ENCODE measurements around the gene ARMC2. TPM values are rescaled to one million over a fixed set of nuclear protein-coding genes. Genes with fewer than 3 reads are reported as not detected.
A peak's percentile ranks its signal among the peaks of the same experiment; 100 is the strongest.
"Not testable (repeated sequence)": the region's sequence is repeated elsewhere in the genome, so short reads cannot be mapped to it uniquely, and the experiment has no call there.

ARMC2 gene
- total RNA-seq, 2 experiments from 2014 or later: 12.2 to 13.6 TPM

DNA sequence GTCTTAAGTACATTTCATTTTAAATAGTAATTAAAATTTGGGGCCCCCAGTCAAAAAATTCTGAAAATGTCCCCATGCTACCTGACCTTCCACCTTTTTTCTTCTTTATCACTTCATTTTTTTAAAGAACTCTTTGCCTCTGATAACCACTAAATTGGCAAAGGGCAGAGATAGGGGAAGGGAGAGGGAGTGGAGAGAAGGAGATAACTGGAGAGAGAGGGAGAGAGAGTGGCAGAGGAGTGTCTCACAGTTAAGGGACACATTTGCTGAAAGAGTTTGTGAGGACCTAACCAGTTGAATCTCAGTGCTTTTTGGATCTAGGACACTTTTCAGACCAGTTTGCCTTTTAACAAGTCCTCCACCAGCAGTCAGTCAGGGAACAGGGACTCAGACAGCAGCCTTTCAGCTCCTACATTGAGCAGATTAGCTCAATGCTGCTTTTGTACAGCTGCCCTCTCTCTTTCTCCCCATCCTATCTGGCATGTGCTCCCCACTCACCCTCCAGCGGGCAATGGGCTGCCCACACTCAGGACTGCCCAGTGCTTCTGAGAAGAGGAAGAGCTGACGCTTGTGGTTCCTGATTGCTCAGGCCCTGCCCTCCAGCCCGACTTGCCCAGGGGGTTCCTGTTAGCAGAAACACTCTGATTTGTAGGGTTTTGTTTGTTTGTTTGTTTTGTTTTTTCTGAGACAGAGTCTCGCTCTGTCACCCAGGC is 14.4 kb downstream of the ARMC2 start:
- Mint-ChIP-seq H3K4me3 (no peak overlapping the region), H3K36me3 (ENCODE audit: low read depth) (peaks cover 66% of the 10 kb centered on the region), H3K4me1 (peaks cover 36% of the 10 kb centered on the region), H3K27ac (no peak overlapping the region), H3K9me3 (peaks cover under 1% of the 10 kb centered on the region), H3K27me3 (no peaks in the 10 kb centered on the region)
- CTCF ChIA-PET: no interaction called here
- no peak for DNase-seq
- POLR2A ChIA-PET: interaction anchor here (1.2 kb wide), 1 partner anchor 12 kb away, joined by 3 read pairs; no protein-coding TSS in a partner anchor

DNA sequence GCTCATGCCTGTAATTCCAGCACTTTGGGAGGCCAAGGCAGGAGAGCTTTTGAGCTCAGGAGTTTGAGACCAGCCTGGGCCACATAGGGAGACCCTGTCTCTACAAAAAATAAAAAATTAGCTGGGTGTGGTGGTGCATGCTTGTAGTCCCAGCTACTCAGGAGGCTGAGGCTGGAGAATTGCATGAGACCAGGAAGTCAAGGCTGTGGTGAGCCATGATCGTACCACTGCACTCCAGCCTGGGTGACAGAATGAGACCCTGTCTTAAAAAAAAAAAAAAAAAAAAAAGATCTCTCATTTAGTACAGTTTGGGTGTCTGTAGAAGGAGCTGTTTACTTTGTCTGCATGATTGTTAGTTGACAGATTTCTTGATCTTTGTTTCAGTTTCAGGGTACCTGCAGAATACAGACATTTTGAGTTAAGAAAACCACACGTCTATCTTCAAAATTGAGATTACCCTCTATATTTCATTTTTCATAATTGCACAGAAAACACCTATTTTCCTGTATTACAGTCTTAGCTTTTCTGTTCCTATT is 17.6 kb downstream of the ARMC2 start:
- peak; percentile 52 for DNase-seq
- ChIA-PET POLR2A (interaction anchor here (0.7 to 2.0 kb wide), 11 partner anchors 8 to 307 kb away, joined by 3 to 14 read pairs (median 4); partner anchors contain the start of genes ARMC2, CEP57L1, FOXO3 and SESN1), CTCF (interaction anchor here (0.6 to 2.4 kb wide), 14 partner anchors 9 to 516 kb away, joined by 3 to 18 read pairs (median 5); partner anchors contain the start of gene ARMC2)
- H3K9me3 Mint-ChIP-seq, H3K27me3 Mint-ChIP-seq: not testable (repeated sequence)
- H3K4me3 Mint-ChIP-seq: peak overlapping the region; percentile 36
- peaks cover 46% of the 10 kb centered on the region for H3K4me1 Mint-ChIP-seq
- H3K36me3 Mint-ChIP-seq (ENCODE audit: low read depth): peaks cover 61% of the 10 kb centered on the region
- H3K27ac Mint-ChIP-seq: peak overlapping the region; percentile 80

DNA sequence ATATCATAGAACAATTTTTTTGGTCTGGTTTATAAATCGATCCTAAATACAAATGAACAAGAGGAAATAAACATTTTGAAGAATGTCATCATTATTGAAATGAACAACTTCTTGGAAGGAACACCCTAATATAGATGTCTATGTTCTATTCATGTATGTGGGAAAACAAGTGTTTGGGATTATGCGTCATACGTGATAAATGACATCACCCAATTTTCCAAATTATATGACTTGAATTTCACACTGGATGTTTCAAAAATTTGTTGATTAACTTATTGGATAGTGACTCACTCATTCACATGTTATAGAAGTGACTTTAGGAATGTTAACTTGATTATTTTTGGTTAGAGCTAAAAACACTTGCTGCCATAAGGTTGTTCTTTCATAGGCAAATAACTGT is 18.6 kb downstream of the ARMC2 start:
- POLR2A ChIA-PET: interaction anchor here (1.1 to 2.0 kb wide), 4 partner anchors 8 to 228 kb away, joined by 3 to 14 read pairs (median 8); partner anchors contain the start of genes CEP57L1 and SESN1
- H3K36me3 Mint-ChIP-seq (ENCODE audit: low read depth): peaks cover 62% of the 10 kb centered on the region
- no peak overlapping the region for H3K27ac Mint-ChIP-seq
- H3K9me3 Mint-ChIP-seq: peaks cover 2% of the 10 kb centered on the region
- H3K4me1 Mint-ChIP-seq: peaks cover 56% of the 10 kb centered on the region
- H3K27me3 Mint-ChIP-seq: peaks cover 3% of the 10 kb centered on the region
- no peak for DNase-seq
- CTCF ChIA-PET: interaction anchor here (1.4 to 2.4 kb wide), 5 partner anchors 14 to 144 kb away, joined by 3 to 15 read pairs (median 13); partner anchors contain the start of gene ARMC2
- H3K4me3 Mint-ChIP-seq: no peak overlapping the region

DNA sequence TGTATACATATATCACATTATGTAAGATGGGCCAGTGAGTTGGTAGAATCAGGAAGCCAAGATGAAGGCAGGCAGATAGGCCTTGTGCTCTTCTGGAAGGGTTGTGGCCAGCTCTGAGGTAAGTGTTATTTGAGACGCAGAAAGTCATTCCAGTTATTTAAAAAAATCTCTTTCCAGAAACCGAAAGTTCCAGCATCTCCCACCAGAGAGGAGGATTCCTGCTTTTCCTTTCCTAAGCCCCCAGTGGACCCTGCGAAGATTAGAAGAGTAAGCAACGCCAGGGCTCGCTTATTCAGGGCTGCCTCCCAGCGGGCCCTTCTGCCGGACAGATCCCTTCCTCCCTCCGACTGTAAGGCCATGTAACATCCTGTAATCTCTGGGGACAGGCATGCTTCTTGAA is 20.4 kb downstream of the ARMC2 start:
- CTCF ChIA-PET: interaction anchor here (0.6 kb wide), 2 partner anchors 14 to 151 kb away, joined by 3 read pairs; no protein-coding TSS in a partner anchor

DNA sequence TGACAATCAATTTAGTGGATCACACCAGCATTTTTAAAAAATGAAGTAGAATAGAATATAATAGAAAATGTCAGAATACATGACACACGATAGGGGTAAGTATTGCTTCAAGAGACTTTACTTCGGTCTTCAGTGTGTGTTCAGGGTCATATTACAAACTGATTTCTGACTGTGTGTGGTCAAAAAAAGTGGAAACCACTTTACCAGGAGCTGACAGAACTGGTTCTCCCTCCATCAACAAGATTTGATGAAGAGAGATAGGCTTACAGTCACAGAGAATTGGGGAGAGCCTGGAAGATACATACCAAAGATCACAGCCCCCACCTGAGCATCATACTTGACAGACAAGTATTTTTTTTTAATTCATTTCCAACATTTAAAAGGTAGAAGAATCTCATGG is 21.7 kb downstream of the ARMC2 start:
- Mint-ChIP-seq H3K27me3 (peaks cover 3% of the 10 kb centered on the region), H3K4me1 (peaks cover 70% of the 10 kb centered on the region)

More for the DNA sequence above, 20.4 kb downstream of the ARMC2 start:
- Mint-ChIP-seq H3K27ac (no peak overlapping the region), H3K9me3 (peaks cover 2% of the 10 kb centered on the region), H3K4me1 (peaks cover 67% of the 10 kb centered on the region), H3K27me3 (peaks cover 3% of the 10 kb centered on the region), H3K36me3 (ENCODE audit: low read depth) (peaks cover 62% of the 10 kb centered on the region), H3K4me3 (no peak overlapping the region)
- no peak for DNase-seq
- POLR2A ChIA-PET: interaction anchor here (1.6 kb wide), 2 partner anchors 21 to 28 kb away, joined by 4 read pairs; partner anchors contain the start of gene ARMC2

DNA sequence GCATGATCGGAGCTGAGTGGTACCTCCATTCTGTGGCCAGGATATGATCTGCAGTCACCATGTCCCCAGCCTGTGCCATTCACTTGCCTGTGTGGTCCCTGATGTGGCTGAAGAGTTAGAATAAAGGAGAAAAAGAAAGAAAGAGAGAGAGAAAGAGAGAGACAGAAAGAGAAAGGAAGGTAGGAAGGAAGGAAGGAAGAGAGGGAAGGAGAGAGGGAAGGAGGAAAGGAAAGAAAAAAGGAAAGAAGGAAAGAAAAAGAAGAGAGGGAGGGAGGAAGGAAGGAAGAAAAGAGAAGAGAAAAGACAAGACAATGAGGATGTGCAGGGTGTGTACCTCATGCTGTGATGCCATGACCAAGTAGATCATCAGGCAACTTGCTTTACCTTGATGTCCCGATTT is 22.1 kb downstream of the ARMC2 start:
- Mint-ChIP-seq H3K36me3 (ENCODE audit: low read depth) (peaks cover 60% of the 10 kb centered on the region), H3K27me3 (peaks cover 3% of the 10 kb centered on the region), H3K4me3 (no peak overlapping the region), H3K27ac (no peak overlapping the region), H3K4me1 (peaks cover 73% of the 10 kb centered on the region), H3K9me3 (peaks cover 2% of the 10 kb centered on the region)
- POLR2A ChIA-PET: interaction anchor here (1.0 to 1.1 kb wide), 2 partner anchors 22 to 224 kb away, joined by 3 read pairs; partner anchors contain the start of genes ARMC2 and SESN1
- no peak for DNase-seq
- CTCF ChIA-PET: interaction anchor here (1.1 to 5.9 kb wide), 2 partner anchors 23 to 203 kb away, joined by 3 to 32 read pairs; no protein-coding TSS in a partner anchor

More for the DNA sequence above, 21.7 kb downstream of the ARMC2 start:
- Mint-ChIP-seq H3K4me3 (no peak overlapping the region), H3K9me3 (peaks cover 2% of the 10 kb centered on the region), H3K27ac (no peak overlapping the region), H3K36me3 (ENCODE audit: low read depth) (peaks cover 57% of the 10 kb centered on the region)
- ChIA-PET POLR2A (no interaction called here), CTCF (interaction anchor here (1.1 kb wide), 1 partner anchor 203 kb away, joined by 3 read pairs; no protein-coding TSS in a partner anchor)
- no peak for DNase-seq

DNA sequence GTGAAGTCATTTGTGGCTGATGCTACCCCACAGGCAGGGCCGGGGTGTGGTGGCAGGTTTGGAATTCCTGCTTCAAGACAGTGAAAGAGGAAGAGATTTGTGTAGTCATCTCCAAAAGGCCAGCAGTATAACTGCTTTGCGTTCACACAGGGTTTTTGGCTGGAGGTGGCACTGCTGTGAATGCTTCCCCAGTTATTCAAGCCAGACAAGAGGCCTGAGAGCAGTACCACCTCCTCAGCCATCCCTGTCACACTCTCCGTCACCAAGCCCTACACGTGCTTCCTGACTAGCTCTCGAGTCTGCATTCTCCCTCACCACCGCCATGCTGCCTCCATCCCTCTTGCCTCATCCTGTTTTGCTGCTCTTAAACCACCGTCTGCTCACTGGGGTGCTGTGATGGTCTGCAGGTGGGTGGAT is 23.9 kb downstream of the ARMC2 start:
- peak overlapping the region; percentile 100 for H3K27ac Mint-ChIP-seq
- ChIA-PET POLR2A (interaction anchor here (0.6 to 2.5 kb wide), 8 partner anchors 11 to 313 kb away, joined by 3 to 12 read pairs (median 4); partner anchors contain the start of genes ARMC2 and SESN1), CTCF (interaction anchor here (0.9 to 5.9 kb wide), 3 partner anchors 10 to 24 kb away, joined by 3 to 32 read pairs (median 22); partner anchors contain the start of gene ARMC2)
- H3K4me1 Mint-ChIP-seq: peaks cover 63% of the 10 kb centered on the region
- H3K36me3 Mint-ChIP-seq (ENCODE audit: low read depth): peaks cover 64% of the 10 kb centered on the region
- no peak for DNase-seq
- peak overlapping the region; percentile 8 for H3K4me3 Mint-ChIP-seq
- H3K9me3 Mint-ChIP-seq: peaks cover 2% of the 10 kb centered on the region
- peaks cover 5% of the 10 kb centered on the region for H3K27me3 Mint-ChIP-seq

DNA sequence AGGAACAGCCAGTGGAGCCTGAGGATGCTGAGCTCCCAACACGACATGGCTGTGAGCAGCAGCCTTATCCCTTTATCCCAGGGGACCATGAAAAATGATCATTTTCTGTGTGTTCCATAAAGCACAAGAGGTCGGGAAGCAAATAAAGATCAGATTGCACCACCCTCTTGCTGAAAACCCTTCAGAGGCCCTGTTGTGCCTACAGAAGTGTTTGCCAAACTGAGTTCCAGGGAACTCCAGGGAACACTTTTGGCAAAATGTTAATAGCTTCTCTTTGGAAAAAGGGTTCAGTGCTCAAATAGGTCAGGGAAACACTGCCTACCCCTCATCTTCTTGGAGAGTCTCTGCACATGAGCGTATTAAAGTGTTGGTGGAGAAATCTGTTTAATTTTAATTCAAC is 24.4 kb downstream of the ARMC2 start:
- Mint-ChIP-seq H3K27me3 (peaks cover 5% of the 10 kb centered on the region), H3K9me3 (peaks cover 2% of the 10 kb centered on the region), H3K36me3 (ENCODE audit: low read depth) (peaks cover 67% of the 10 kb centered on the region), H3K4me1 (peaks cover 64% of the 10 kb centered on the region), H3K27ac (peak overlapping the region; percentile 100), H3K4me3 (peak overlapping the region; percentile 8)
- CTCF ChIA-PET: interaction anchor here (0.9 to 5.9 kb wide), 4 partner anchors 10 to 49 kb away, joined by 3 to 32 read pairs (median 13); partner anchors contain the start of gene ARMC2
- POLR2A ChIA-PET: interaction anchor here (0.6 to 2.5 kb wide), 7 partner anchors 10 to 313 kb away, joined by 3 to 12 read pairs (median 4); partner anchors contain the start of genes ARMC2 and SESN1
- DNase-seq: no peak

DNA sequence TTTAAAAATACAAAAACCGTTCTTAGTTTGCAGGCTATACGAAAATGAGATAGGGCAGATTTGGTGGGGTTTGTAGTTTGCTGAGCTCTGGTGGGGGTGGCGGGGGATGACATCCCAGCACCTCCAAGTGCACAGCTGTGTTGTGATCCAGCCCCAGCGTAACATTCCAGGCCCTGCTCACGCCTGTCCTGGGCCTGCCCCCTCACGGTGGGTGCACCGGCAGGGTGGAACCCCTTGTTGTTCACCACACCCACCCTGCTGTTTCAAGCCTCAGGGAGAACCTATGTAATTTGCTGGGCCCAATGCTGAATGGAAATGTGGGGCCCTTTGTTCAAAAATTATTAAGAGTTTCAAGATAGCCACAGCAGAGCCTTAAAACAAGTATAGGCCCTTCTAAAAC is 25.0 kb downstream of the ARMC2 start:
- Mint-ChIP-seq H3K27me3 (peaks cover 8% of the 10 kb centered on the region), H3K4me3 (no peak overlapping the region), H3K36me3 (ENCODE audit: low read depth) (peaks cover 74% of the 10 kb centered on the region), H3K27ac (peak overlapping the region; percentile 100), H3K9me3 (peaks cover 5% of the 10 kb centered on the region), H3K4me1 (peaks cover 68% of the 10 kb centered on the region)
- DNase-seq: no peak
- CTCF ChIA-PET: interaction anchor here (1.8 to 5.9 kb wide), 5 partner anchors 7 to 48 kb away, joined by 4 to 32 read pairs (median 18); partner anchors contain the start of gene ARMC2
- POLR2A ChIA-PET: interaction anchor here (1.1 to 2.9 kb wide), 8 partner anchors 11 to 314 kb away, joined by 3 to 50 read pairs (median 6); partner anchors contain the start of gene ARMC2

DNA sequence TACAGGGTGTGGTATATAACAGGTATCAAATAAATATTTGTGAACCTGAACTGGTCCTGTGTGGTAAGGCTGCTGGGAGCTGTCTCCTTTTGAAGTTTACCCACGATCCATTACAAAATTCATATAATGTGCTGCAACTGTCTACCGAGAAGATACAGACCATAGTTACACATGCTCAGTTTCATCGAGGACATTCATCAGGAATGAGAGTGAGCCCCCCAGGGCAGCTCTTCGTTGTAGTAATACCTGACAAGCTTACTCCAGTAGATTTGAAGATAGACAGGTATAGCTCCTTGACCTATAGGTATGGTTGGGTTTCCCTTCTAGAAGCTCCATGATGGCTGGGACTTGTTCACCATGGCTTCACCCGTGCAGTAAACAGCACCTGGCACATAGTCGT is 25.7 kb downstream of the ARMC2 start:
- peaks cover 9% of the 10 kb centered on the region for H3K9me3 Mint-ChIP-seq
- POLR2A ChIA-PET: interaction anchor here (0.6 to 2.9 kb wide), 14 partner anchors 8 to 315 kb away, joined by 3 to 50 read pairs (median 4); partner anchors contain the start of genes ARMC2 and CEP57L1
- CTCF ChIA-PET: interaction anchor here (0.7 to 5.9 kb wide), 10 partner anchors 8 to 315 kb away, joined by 3 to 32 read pairs (median 4); partner anchors contain the start of gene ARMC2
- DNase-seq: no peak
- peak overlapping the region; percentile 75 for H3K4me3 Mint-ChIP-seq
- peaks cover 8% of the 10 kb centered on the region for H3K27me3 Mint-ChIP-seq
- H3K4me1 Mint-ChIP-seq: peaks cover 71% of the 10 kb centered on the region
- peaks cover 77% of the 10 kb centered on the region for H3K36me3 Mint-ChIP-seq (ENCODE audit: low read depth)
- peak overlapping the region; percentile 100 for H3K27ac Mint-ChIP-seq

DNA sequence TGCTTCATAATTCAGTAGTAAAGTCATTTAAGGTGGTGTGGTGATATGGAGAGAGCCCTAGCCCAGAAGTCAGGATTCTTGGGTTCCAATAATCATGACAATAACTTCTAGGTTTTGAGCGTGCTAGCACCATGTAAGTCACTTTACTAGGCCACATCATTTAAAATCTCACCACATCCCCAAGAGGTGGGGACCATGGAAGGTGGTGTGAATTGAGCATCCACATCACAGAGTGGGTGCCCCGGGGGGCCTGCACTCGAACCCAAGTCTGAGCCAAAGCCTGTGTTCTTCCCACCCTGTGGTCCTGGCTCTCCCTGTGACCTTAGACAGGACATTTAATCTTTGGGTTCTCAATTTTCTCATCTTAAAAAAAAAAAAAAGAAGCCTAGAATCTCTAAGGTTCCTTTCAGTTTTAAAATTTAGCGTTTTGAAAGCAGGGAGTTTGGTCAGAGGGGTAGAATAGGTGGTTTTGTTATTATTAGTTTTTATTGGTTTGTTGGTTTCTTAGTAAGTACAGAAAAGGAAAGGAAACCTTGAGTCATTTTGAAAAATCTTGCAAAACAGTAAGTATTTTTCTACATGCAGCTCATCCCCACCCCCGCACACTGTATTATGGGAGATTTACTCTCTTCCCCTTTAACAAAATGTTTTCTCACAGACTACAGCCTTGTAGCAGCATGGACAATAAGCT is 26.4 kb downstream of the ARMC2 start:
- peaks cover 82% of the 10 kb centered on the region for H3K36me3 Mint-ChIP-seq (ENCODE audit: low read depth)
- peaks cover 13% of the 10 kb centered on the region for H3K9me3 Mint-ChIP-seq
- peak; percentile 75 for DNase-seq
- ChIA-PET POLR2A (interaction anchor here (0.7 to 2.9 kb wide), 19 partner anchors 9 to 318 kb away, joined by 3 to 50 read pairs (median 4); partner anchors contain the start of genes ARMC2, CEP57L1 and SESN1), CTCF (interaction anchor here (0.6 to 5.9 kb wide), 14 partner anchors 8 to 316 kb away, joined by 3 to 32 read pairs (median 4); partner anchors contain the start of gene ARMC2)
- H3K27ac Mint-ChIP-seq: peak overlapping the region; percentile 100
- H3K4me1 Mint-ChIP-seq: peaks cover 74% of the 10 kb centered on the region
- peak overlapping the region; percentile 75 for H3K4me3 Mint-ChIP-seq
- H3K27me3 Mint-ChIP-seq: peaks cover 8% of the 10 kb centered on the region

All from activated CD4-positive, alpha-beta memory T cell treated with anti-CD3 and anti-CD28 coated beads, Interleukin-2, amount 10 ng/mL, durations not matched to agents 7 days and 5 days (primary cell).